ENCODE results near the gene SNED1. TPM values are rescaled to one million over a fixed set of nuclear protein-coding genes. Genes with fewer than 3 reads are reported as not detected.

SNED1 gene
- total and polyA plus RNA-seq, 2 experiments from 2014 or later, result 1.5 to 2.8 TPM

DNA sequence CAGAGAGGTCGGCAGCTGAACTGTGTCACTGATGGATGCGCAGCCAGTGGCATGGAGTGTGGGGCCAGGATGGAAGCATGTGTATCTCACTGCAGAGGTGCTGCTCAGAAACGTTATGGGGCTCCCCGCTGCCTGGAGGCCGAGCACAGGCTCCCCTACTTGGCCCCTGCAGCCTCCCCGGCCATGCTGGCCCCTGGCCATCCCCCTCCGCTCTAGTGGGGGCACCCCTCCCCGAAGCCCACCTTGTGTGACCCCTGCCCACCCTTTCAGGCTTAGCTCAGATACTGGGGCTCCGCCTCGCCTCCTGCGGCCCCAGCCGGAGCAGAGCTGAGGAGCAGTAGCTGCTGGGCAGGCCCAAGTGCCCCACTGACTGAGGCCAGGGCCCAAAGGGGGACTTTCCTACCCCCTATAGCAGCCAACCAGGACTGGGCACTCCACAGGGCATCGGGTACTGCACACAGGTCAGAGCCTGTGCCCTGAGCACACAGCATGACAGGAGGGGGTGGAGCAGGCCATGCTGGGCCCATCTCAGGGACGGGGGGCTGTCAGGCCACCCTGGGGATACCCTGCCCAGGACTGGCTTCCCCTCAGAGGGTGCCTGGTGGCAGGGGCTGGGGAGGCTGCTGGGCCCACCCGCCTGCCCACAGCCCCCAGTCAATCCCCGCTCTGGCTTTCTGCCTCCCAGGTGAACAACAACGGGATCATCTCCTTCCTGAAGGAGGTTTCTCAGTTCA is 31.3 kb downstream of the SNED1 start:
- H3F3A ChIP-seq (replicated peaks; ENCODE audit: low read depth), result no peaks in the 10 kb centered on the region
- no peaks in the 10 kb centered on the region for H3K79me2 ChIP-seq (replicated peaks; ENCODE audit: insufficient read depth)

More for the DNA sequence above, 31.3 kb downstream of the SNED1 start:
- H3K27me3 Mint-ChIP-seq (ENCODE audit: insufficient read depth, low read depth, poor library complexity), result peaks cover 8% of the 10 kb centered on the region
- H3K9me3 Mint-ChIP-seq, result peaks cover 33% of the 10 kb centered on the region
- H3K27ac Mint-ChIP-seq, result no peak overlapping the region; the same call in 1 of the 2 replicates
- peaks cover under 1% of the 10 kb centered on the region; the same call in 1 of the 2 replicates for H3K27me3 ChIP-seq (ENCODE audit: insufficient read depth)
- H4K20me1 ChIP-seq (replicated peaks; ENCODE audit: insufficient read depth), result no peaks in the 10 kb centered on the region
- no peak overlapping the region for H3K4me3 ChIP-seq
- H3K9me2 ChIP-seq (ENCODE audit: insufficient read depth), result no peaks in the 10 kb centered on the region
- no peaks in the 10 kb centered on the region for H3K4me1 Mint-ChIP-seq
- no peak overlapping the region for H3K4me3 Mint-ChIP-seq
- TF ChIP-seq EZH2phosphoT487 (IDR thresholded peaks at IDR 0.05; ENCODE audit: unreplicated experiment) (no peak), ZNF331 (CRISPR knock-in tag; IDR thresholded peaks at IDR 0.05; ENCODE audit: low read depth) (no peak), NANOG (IDR thresholded peaks at IDR 0.05; ENCODE audit: borderline replicate concordance) (no peak), JUNB (IDR thresholded peaks at IDR 0.05; ENCODE audit: unreplicated experiment) (no peak), EZH2 (IDR thresholded peaks at IDR 0.05; ENCODE audit: low read depth, unreplicated experiment) (no peak), CREB1 (CRISPR knock-in tag; IDR thresholded peaks at IDR 0.05; ENCODE audit: low read depth) (no peak)
- TF ChIP-seq, protein P1, sequence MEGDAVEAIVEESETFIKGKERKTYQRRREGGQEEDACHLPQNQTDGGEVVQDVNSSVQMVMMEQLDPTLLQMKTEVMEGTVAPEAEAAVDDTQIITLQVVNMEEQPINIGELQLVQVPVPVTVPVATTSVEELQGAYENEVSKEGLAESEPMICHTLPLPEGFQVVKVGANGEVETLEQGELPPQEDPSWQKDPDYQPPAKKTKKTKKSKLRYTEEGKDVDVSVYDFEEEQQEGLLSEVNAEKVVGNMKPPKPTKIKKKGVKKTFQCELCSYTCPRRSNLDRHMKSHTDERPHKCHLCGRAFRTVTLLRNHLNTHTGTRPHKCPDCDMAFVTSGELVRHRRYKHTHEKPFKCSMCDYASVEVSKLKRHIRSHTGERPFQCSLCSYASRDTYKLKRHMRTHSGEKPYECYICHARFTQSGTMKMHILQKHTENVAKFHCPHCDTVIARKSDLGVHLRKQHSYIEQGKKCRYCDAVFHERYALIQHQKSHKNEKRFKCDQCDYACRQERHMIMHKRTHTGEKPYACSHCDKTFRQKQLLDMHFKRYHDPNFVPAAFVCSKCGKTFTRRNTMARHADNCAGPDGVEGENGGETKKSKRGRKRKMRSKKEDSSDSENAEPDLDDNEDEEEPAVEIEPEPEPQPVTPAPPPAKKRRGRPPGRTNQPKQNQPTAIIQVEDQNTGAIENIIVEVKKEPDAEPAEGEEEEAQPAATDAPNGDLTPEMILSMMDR (conservative IDR thresholded peaks at IDR 0.05; ENCODE audit: low read depth in 2 of 2), result no peak
- TF ChIP-seq, protein P2, sequence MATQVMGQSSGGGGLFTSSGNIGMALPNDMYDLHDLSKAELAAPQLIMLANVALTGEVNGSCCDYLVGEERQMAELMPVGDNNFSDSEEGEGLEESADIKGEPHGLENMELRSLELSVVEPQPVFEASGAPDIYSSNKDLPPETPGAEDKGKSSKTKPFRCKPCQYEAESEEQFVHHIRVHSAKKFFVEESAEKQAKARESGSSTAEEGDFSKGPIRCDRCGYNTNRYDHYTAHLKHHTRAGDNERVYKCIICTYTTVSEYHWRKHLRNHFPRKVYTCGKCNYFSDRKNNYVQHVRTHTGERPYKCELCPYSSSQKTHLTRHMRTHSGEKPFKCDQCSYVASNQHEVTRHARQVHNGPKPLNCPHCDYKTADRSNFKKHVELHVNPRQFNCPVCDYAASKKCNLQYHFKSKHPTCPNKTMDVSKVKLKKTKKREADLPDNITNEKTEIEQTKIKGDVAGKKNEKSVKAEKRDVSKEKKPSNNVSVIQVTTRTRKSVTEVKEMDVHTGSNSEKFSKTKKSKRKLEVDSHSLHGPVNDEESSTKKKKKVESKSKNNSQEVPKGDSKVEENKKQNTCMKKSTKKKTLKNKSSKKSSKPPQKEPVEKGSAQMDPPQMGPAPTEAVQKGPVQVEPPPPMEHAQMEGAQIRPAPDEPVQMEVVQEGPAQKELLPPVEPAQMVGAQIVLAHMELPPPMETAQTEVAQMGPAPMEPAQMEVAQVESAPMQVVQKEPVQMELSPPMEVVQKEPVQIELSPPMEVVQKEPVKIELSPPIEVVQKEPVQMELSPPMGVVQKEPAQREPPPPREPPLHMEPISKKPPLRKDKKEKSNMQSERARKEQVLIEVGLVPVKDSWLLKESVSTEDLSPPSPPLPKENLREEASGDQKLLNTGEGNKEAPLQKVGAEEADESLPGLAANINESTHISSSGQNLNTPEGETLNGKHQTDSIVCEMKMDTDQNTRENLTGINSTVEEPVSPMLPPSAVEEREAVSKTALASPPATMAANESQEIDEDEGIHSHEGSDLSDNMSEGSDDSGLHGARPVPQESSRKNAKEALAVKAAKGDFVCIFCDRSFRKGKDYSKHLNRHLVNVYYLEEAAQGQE (IDR thresholded peaks at IDR 0.05; ENCODE audit: unreplicated experiment), result no peak
- TF ChIP-seq, protein P3, sequence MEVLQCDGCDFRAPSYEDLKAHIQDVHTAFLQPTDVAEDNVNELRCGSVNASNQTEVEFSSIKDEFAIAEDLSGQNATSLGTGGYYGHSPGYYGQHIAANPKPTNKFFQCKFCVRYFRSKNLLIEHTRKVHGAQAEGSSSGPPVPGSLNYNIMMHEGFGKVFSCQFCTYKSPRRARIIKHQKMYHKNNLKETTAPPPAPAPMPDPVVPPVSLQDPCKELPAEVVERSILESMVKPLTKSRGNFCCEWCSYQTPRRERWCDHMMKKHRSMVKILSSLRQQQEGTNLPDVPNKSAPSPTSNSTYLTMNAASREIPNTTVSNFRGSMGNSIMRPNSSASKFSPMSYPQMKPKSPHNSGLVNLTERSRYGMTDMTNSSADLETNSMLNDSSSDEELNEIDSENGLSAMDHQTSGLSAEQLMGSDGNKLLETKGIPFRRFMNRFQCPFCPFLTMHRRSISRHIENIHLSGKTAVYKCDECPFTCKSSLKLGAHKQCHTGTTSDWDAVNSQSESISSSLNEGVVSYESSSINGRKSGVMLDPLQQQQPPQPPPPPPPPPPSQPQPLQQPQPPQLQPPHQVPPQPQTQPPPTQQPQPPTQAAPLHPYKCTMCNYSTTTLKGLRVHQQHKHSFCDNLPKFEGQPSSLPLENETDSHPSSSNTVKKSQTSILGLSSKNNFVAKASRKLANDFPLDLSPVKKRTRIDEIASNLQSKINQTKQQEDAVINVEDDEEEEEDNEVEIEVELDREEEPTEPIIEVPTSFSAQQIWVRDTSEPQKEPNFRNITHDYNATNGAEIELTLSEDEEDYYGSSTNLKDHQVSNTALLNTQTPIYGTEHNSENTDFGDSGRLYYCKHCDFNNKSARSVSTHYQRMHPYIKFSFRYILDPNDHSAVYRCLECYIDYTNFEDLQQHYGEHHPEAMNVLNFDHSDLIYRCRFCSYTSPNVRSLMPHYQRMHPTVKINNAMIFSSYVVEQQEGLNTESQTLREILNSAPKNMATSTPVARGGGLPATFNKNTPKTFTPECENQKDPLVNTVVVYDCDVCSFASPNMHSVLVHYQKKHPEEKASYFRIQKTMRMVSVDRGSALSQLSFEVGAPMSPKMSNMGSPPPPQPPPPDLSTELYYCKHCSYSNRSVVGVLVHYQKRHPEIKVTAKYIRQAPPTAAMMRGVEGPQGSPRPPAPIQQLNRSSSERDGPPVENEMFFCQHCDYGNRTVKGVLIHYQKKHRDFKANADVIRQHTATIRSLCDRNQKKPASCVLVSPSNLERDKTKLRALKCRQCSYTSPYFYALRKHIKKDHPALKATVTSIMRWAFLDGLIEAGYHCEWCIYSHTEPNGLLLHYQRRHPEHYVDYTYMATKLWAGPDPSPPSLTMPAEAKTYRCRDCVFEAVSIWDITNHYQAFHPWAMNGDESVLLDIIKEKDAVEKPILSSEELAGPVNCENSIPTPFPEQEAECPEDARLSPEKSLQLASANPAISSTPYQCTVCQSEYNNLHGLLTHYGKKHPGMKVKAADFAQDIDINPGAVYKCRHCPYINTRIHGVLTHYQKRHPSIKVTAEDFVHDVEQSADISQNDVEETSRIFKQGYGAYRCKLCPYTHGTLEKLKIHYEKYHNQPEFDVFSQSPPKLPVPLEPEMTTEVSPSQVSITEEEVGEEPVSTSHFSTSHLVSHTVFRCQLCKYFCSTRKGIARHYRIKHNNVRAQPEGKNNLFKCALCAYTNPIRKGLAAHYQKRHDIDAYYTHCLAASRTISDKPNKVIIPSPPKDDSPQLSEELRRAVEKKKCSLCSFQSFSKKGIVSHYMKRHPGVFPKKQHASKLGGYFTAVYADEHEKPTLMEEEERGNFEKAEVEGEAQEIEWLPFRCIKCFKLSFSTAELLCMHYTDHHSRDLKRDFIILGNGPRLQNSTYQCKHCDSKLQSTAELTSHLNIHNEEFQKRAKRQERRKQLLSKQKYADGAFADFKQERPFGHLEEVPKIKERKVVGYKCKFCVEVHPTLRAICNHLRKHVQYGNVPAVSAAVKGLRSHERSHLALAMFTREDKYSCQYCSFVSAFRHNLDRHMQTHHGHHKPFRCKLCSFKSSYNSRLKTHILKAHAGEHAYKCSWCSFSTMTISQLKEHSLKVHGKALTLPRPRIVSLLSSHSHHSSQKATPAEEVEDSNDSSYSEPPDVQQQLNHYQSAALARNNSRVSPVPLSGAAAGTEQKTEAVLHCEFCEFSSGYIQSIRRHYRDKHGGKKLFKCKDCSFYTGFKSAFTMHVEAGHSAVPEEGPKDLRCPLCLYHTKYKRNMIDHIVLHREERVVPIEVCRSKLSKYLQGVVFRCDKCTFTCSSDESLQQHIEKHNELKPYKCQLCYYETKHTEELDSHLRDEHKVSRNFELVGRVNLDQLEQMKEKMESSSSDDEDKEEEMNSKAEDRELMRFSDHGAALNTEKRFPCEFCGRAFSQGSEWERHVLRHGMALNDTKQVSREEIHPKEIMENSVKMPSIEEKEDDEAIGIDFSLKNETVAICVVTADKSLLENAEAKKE (CRISPR knock-in tag; IDR thresholded peaks at IDR 0.05), result no peak
- no peak overlapping the region for H3K27ac ChIP-seq (ENCODE audit: low read depth)
- ATAC-seq, result no peak
- H3K4me1 ChIP-seq (ENCODE audit: insufficient read depth), result no peaks in the 10 kb centered on the region
- DNase-seq (ENCODE audit: low spot score), result no peak
- no peaks in the 10 kb centered on the region for H3K36me3 ChIP-seq (ENCODE audit: insufficient read depth)
- peaks cover 12% of the 10 kb centered on the region; the same call in 2 of the 3 replicates for H3K36me3 Mint-ChIP-seq (ENCODE audit: low read depth)
- H2AFZ ChIP-seq, result no peak overlapping the region
- H3K4me2 ChIP-seq, result no peak overlapping the region

Data from GM23338 (cell line).